ENCODE results near the gene ATP8A2. TPM values are rescaled to one million over a fixed set of nuclear protein-coding genes. Genes with fewer than 3 reads are reported as not detected.

ATP8A2 gene
- total RNA-seq, 4 donors from 2014 or later = 0.13 to 0.24 (median 0.20) TPM

GRCh38 chr13:25432691-25433090 is 60.9 kb downstream of the ATP8A2 start:
- Histone ChIP-seq H3K36me3 (no peaks in the 10 kb centered on the region), H3K27me3 (no peaks in the 10 kb centered on the region), H3K4me3 (no peak overlapping the region), H3K27ac (no peak overlapping the region), H3K4me1 (no peaks in the 10 kb centered on the region), H3K9me3 (no peaks in the 10 kb centered on the region)
- no peak for TF ChIP-seq POLR2AphosphoS5 (IDR thresholded peaks at IDR 0.05)
- TF ChIP-seq EP300 (IDR thresholded peaks at IDR 0.05) = no peak
- TF ChIP-seq POLR2A (IDR thresholded peaks at IDR 0.05) = no peak
- TF ChIP-seq CTCF (IDR thresholded peaks at IDR 0.05) = no peak
- no peak for DNase-seq (ENCODE audit: low spot score in 2 of 2)
- 34% methylated on average over 2 of the region's 2 CpGs for WGBS

GRCh38 chr13:25440061-25440460 is 68.3 kb downstream of the ATP8A2 start:
- no peak for DNase-seq (ENCODE audit: low spot score in 2 of 2)
- no peaks in the 10 kb centered on the region for H3K9me3 ChIP-seq
- no peak overlapping the region for H3K27ac ChIP-seq
- H3K27me3 ChIP-seq = no peaks in the 10 kb centered on the region
- no peaks in the 10 kb centered on the region for H3K4me1 ChIP-seq
- WGBS = 69% methylated on average over 4 of the region's 4 CpGs
- H3K4me3 ChIP-seq = no peak overlapping the region
- TF ChIP-seq CTCF (IDR thresholded peaks at IDR 0.05) = no peak
- TF ChIP-seq POLR2AphosphoS5 (IDR thresholded peaks at IDR 0.05) = no peak
- TF ChIP-seq POLR2A (IDR thresholded peaks at IDR 0.05) = no peak
- TF ChIP-seq EP300 (IDR thresholded peaks at IDR 0.05) = no peak
- H3K36me3 ChIP-seq = no peaks in the 10 kb centered on the region

GRCh38 chr13:25446261-25446660 is 74.5 kb downstream of the ATP8A2 start:
- Histone ChIP-seq H3K4me1 (no peaks in the 10 kb centered on the region), H3K36me3 (no peaks in the 10 kb centered on the region), H3K9me3 (no peaks in the 10 kb centered on the region), H3K27me3 (no peaks in the 10 kb centered on the region), H3K27ac (no peak overlapping the region), H3K4me3 (no peak overlapping the region)
- TF ChIP-seq CTCF (IDR thresholded peaks at IDR 0.05) (no peak), EP300 (IDR thresholded peaks at IDR 0.05) (no peak), POLR2A (IDR thresholded peaks at IDR 0.05) (no peak), POLR2AphosphoS5 (IDR thresholded peaks at IDR 0.05) (no peak)
- no peak for DNase-seq (ENCODE audit: low spot score in 2 of 2)
- 79% methylated on average over 4 of the region's 4 CpGs for WGBS

- no peak for DNase-seq (ENCODE audit: low spot score in 2 of 2)
- H3K9me3 ChIP-seq = no peaks in the 10 kb centered on the region
- H3K4me3 ChIP-seq = no peak overlapping the region
- H3K27me3 ChIP-seq = no peaks in the 10 kb centered on the region
- no peak for TF ChIP-seq POLR2A (IDR thresholded peaks at IDR 0.05)
- TF ChIP-seq CTCF (IDR thresholded peaks at IDR 0.05) = no peak
- no peak for TF ChIP-seq POLR2AphosphoS5 (IDR thresholded peaks at IDR 0.05)
- no peak for TF ChIP-seq EP300 (IDR thresholded peaks at IDR 0.05)
- no peak overlapping the region for H3K27ac ChIP-seq
- no peaks in the 10 kb centered on the region for H3K4me1 ChIP-seq
- 87% methylated on average over 3 of the region's 3 CpGs for WGBS
- H3K36me3 ChIP-seq = no peaks in the 10 kb centered on the region
Measured at GRCh38 chr13:25447396-25447795, 75.6 kb downstream of the ATP8A2 start.

GRCh38 chr13:25453850-25454365 is 82.1 kb downstream of the ATP8A2 start:
- H3K4me3 ChIP-seq = no peak overlapping the region
- no peaks in the 10 kb centered on the region for H3K36me3 ChIP-seq
- 72% methylated on average over 7 of the region's 7 CpGs for WGBS
- no peak overlapping the region for H3K27ac ChIP-seq
- peaks cover 2% of the 10 kb centered on the region for H3K27me3 ChIP-seq
- DNase-seq (ENCODE audit: low spot score in 2 of 2) = no peak
- H3K9me3 ChIP-seq = no peaks in the 10 kb centered on the region
- TF ChIP-seq CTCF (IDR thresholded peaks at IDR 0.05) (no peak), POLR2AphosphoS5 (IDR thresholded peaks at IDR 0.05) (no peak), EP300 (IDR thresholded peaks at IDR 0.05) (no peak), POLR2A (IDR thresholded peaks at IDR 0.05) (no peak)
- H3K4me1 ChIP-seq = no peaks in the 10 kb centered on the region
